Smooth muscle cell (in vitro differentiated cells): ENCODE results near the gene LSS. TPM values are rescaled to one million over a fixed set of nuclear protein-coding genes. Genes with fewer than 3 reads are reported as not detected.
"Not testable (repeated sequence)": the region's sequence is repeated elsewhere in the genome, so short reads cannot be mapped to it uniquely, and the experiment has no call there.

Experiments used
- DNase-seq: peaks from one replicate; lab custom pipeline; 2025; ENCODE audit not compliant: unreplicated experiment; lab: John Stamatoyannopoulos, UW
- H2AFZ ChIP-seq: fragments of 200-600 bp; sonication (generic); 2 replicates; pipeline ENCODE4 v1.6.0; 2016; ENCODE audit warnings: antibody characterized with exemption, low read depth, mild to moderate bottlenecking
- H3F3A ChIP-seq: fragments of 200-600 bp; sonication (generic); 2 replicates; pipeline ENCODE4 v1.6.0; 2017; ENCODE audit warnings: antibody characterized with exemption, low read depth
- H3K27ac ChIP-seq: fragments of 200-600 bp; sonication (generic); 2 replicates; pipeline ENCODE4 v1.5.1; 2016; ENCODE audit warnings: low read depth, mild to moderate bottlenecking
- H3K27me3 ChIP-seq: fragments of 200-600 bp; sonication (generic); 2 replicates; pipeline ENCODE4 v1.6.1; 2016; ENCODE audit warnings: low read depth, mild to moderate bottlenecking
- H3K36me3 ChIP-seq: fragments of 200-600 bp; sonication (generic); 2 replicates; pipeline ENCODE4 v1.5.1; 2016; ENCODE audit warnings: low read depth
- H3K4me1 ChIP-seq: fragments of 200-600 bp; sonication (generic); 2 replicates; pipeline ENCODE4 v1.5.1; 2016; ENCODE audit warnings: low read depth
- H3K4me2 ChIP-seq: fragments of 200-600 bp; sonication (generic); 2 replicates; pipeline ENCODE4 v1.6.0; 2016; ENCODE audit warnings: mild to moderate bottlenecking
- H3K4me3 ChIP-seq: fragments of 200-600 bp; sonication (generic); 2 replicates; pipeline ENCODE4 v1.5.1; 2016; ENCODE audit warnings: mild to moderate bottlenecking
- H3K79me2 ChIP-seq: fragments of 200-600 bp; sonication (generic); 2 replicates; pipeline ENCODE4 v1.6.0; 2016; ENCODE audit warnings: low read depth, mild to moderate bottlenecking
- H3K9ac ChIP-seq: fragments of 200-600 bp; sonication (generic); 2 replicates; pipeline ENCODE4 v1.6.0; 2016; ENCODE audit warnings: low read depth
- H3K9me3 ChIP-seq: fragments of 200-600 bp; sonication (generic); replicated peaks from 2 replicates; pipeline ENCODE4 v1.5.1; 2016; ENCODE audit warnings: low read depth
- H4K20me1 ChIP-seq: fragments of 200-600 bp; sonication (generic); 2 replicates; pipeline ENCODE4 v1.6.0; 2016; ENCODE audit warnings: low read depth
- CTCF ChIP-seq: fragments of 200-600 bp; sonication (generic); IDR thresholded peaks from 2 replicates; pipeline ENCODE4 v1.5.1; 2017; ENCODE audit warnings: borderline replicate concordance, mild to moderate bottlenecking, antibody characterized with exemption; ENCODE audit not compliant: insufficient read depth, poor library complexity, severe bottlenecking
- WGBS: methylation state at CpG from one replicate; pipeline ENCODE4 v1.1.7; 2016; ENCODE audit warnings: low lambda C conversion rate; 5-methylcytosine and 5-hydroxymethylcytosine counted together
- polyA plus RNA-seq: library from polyadenylated mRNA; unstranded; fragments of >200 nt; fragmentation: Nextera tagmentation; extraction: Ambion mirVana; gene quantifications from 2 replicates; pipeline ENCODE4 v1.2.1, GENCODE V29; 2016
- total RNA-seq: library from RNA; depleted of rRNA; stranded (reverse); fragments of >200 nt; gene quantifications from 2 replicates; pipeline ENCODE4 v1.2.3, GENCODE V29; 2014

LSS gene
- total and polyA plus RNA-seq, 2 experiments from 2014 or later = 21.8 to 37.7 TPM

- Histone ChIP-seq H3K9me3 (no peaks in the 10 kb centered on the region), H3K36me3 (no peaks in the 10 kb centered on the region), H2AFZ (no peak overlapping the region), H3K4me1 (no peaks in the 10 kb centered on the region), H3K27ac (no peak overlapping the region), H4K20me1 (peaks cover 45% of the 10 kb centered on the region), H3K4me2 (peak overlapping the region; percentile 99), H3K4me3 (peak overlapping the region; percentile 92), H3K9ac (no peak overlapping the region), H3K27me3 (no peaks in the 10 kb centered on the region), H3F3A (peaks cover 5% of the 10 kb centered on the region), H3K79me2 (peaks cover 52% of the 10 kb centered on the region)
- no peak for DNase-seq
- no peak for TF ChIP-seq CTCF
- 100% methylated on average over 1 of the region's 1 CpG for WGBS
These were observed 2.4 kb downstream of the LSS start for GRCh38 chr21:46226146-46226545.

- H3K27ac ChIP-seq, H3K4me1 ChIP-seq, H3F3A ChIP-seq, H3K36me3 ChIP-seq, H2AFZ ChIP-seq, H3K9ac ChIP-seq, H3K9me3 ChIP-seq, H3K27me3 ChIP-seq, H3K4me3 ChIP-seq, DNase-seq, H3K4me2 ChIP-seq: not testable (repeated sequence)
- Histone ChIP-seq H4K20me1 (peaks cover 45% of the 10 kb centered on the region), H3K79me2 (peaks cover 52% of the 10 kb centered on the region)
- WGBS = 97% methylated on average over 18 of the region's 18 CpGs
These were observed 4.9 kb downstream of the LSS start for GRCh38 chr21:46223661-46224060.

- no peaks in the 10 kb centered on the region for H3K27me3 ChIP-seq
- H3K79me2 ChIP-seq = peaks cover 52% of the 10 kb centered on the region
- H3F3A ChIP-seq = no peaks in the 10 kb centered on the region
- no peak overlapping the region for H3K4me3 ChIP-seq
- no peaks in the 10 kb centered on the region for H3K36me3 ChIP-seq
- H3K4me1 ChIP-seq = no peaks in the 10 kb centered on the region
- H4K20me1 ChIP-seq = peaks cover 45% of the 10 kb centered on the region
- no peak overlapping the region for H3K9ac ChIP-seq
- H3K9me3 ChIP-seq = no peaks in the 10 kb centered on the region
- no peak overlapping the region for H2AFZ ChIP-seq
- DNase-seq = no peak
- TF ChIP-seq CTCF = no peak
- 84% methylated on average over 7 of the region's 7 CpGs for WGBS
- no peak overlapping the region for H3K4me2 ChIP-seq
- H3K27ac ChIP-seq = no peak overlapping the region
These were observed 5.4 kb downstream of the LSS start for GRCh38 chr21:46223217-46223616.

- no peak overlapping the region for H3K27ac ChIP-seq
- no peak overlapping the region for H2AFZ ChIP-seq
- no peak overlapping the region for H3K4me3 ChIP-seq
- 97% methylated on average over 11 of the region's 11 CpGs for WGBS
- no peaks in the 10 kb centered on the region for H3K27me3 ChIP-seq
- H3K79me2 ChIP-seq = peaks cover 49% of the 10 kb centered on the region
- H4K20me1 ChIP-seq = peaks cover 44% of the 10 kb centered on the region
- no peak overlapping the region for H3K4me2 ChIP-seq
- H3K4me1 ChIP-seq = no peaks in the 10 kb centered on the region
- no peak for DNase-seq
- no peak overlapping the region for H3K9ac ChIP-seq
- TF ChIP-seq CTCF = no peak
- H3K36me3 ChIP-seq = no peaks in the 10 kb centered on the region
- no peaks in the 10 kb centered on the region for H3K9me3 ChIP-seq
- H3F3A ChIP-seq = no peaks in the 10 kb centered on the region
These were observed 6.0 kb downstream of the LSS start for GRCh38 chr21:46222436-46223116.
